ENCODE measurements around the gene FAM200A.

- TF ChIP-seq STAT1 (IDR thresholded peaks at IDR 0.05; ENCODE audit: unreplicated experiment) (no peak), CREB1 (CRISPR knock-in tag; IDR thresholded peaks at IDR 0.05; ENCODE audit: low read depth) (no peak)
Measured at GRCh38 chr7:99571768-99572167, 19.9 kb upstream of the FAM200A start.

All from GM23338 (cell line).